Lower leg skin (tissue), 3 donors: ENCODE data around the gene MBLAC2.

Experiments used
- POLR2A ChIP-seq, 2 donors: fragments of 450-650 bp; IDR thresholded peaks; one replicate each; pipeline ENCODE4 v1.6.1; 2016 to 2017; ENCODE audit warnings: antibody characterized with exemption in 2 of 2, mild to moderate bottlenecking in 1 of 2, moderate library complexity in 1 of 2
- TF ChIP-seq, protein P1 (sequence below), 3 donors: fragments of 450-650 bp; IDR thresholded peaks; one replicate each; pipeline ENCODE4 v1.5.1; 2016; ENCODE audit warnings: antibody characterized with exemption in 3 of 3, mild to moderate bottlenecking in 3 of 3, moderate library complexity in 2 of 3

DNA sequence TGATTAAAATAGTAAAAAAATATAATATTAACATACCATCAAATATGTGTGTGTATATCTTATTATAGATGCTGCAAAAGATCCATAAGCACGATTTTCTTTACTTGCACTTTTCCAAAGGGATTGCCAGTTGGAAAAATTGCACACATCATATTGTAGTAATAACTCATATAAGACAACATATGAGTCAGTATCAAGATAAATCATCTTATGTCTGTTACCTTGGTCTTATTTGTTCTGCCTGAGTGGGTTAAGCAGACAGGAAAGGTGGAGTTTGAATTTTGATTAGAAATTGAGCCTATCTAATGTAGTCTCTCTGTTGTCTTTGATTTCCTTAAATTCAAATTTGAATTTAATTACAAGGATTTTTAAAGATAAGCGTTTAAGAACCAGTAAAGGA, 30.2 kb upstream of the MBLAC2 start:
- TF ChIP-seq, protein P1, sequence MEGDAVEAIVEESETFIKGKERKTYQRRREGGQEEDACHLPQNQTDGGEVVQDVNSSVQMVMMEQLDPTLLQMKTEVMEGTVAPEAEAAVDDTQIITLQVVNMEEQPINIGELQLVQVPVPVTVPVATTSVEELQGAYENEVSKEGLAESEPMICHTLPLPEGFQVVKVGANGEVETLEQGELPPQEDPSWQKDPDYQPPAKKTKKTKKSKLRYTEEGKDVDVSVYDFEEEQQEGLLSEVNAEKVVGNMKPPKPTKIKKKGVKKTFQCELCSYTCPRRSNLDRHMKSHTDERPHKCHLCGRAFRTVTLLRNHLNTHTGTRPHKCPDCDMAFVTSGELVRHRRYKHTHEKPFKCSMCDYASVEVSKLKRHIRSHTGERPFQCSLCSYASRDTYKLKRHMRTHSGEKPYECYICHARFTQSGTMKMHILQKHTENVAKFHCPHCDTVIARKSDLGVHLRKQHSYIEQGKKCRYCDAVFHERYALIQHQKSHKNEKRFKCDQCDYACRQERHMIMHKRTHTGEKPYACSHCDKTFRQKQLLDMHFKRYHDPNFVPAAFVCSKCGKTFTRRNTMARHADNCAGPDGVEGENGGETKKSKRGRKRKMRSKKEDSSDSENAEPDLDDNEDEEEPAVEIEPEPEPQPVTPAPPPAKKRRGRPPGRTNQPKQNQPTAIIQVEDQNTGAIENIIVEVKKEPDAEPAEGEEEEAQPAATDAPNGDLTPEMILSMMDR (IDR thresholded peaks at IDR 0.05) = no peak
- no peak for TF ChIP-seq POLR2A (IDR thresholded peaks at IDR 0.05)
